Right forelimb (tissue), 1 donor: ENCODE measurements around the gene BTBD9.

Experiments used
- DNase-seq: peaks from one replicate; pipeline ENCODE4 v3.0.0-alpha.2; 2018

Gene BTBD9

GRCh38 chr6:38187811-38188590 lies 451.7 kb downstream of the BTBD9 start:
- peak; percentile 40 for DNase-seq

GRCh38 chr6:38187325-38187724 lies 452.4 kb downstream of the BTBD9 start:
- DNase-seq: peak; percentile 36

GRCh38 chr6:38185752-38186151 lies 454.0 kb downstream of the BTBD9 start:
- DNase-seq: no peak

GRCh38 chr6:38185244-38185643 lies 454.5 kb downstream of the BTBD9 start:
- peak; percentile 10 for DNase-seq

- DNase-seq: no peak
Observed at GRCh38 chr6:38184585-38185080, 455.1 kb downstream of the BTBD9 start.

GRCh38 chr6:38183856-38184584 lies 455.7 kb downstream of the BTBD9 start:
- peak; percentile 22 for DNase-seq

- peak; percentile 19 for DNase-seq
Observed at GRCh38 chr6:38182426-38182825, 457.3 kb downstream of the BTBD9 start.

- DNase-seq: peak; percentile 17
Observed at GRCh38 chr6:38180586-38180985, 459.1 kb downstream of the BTBD9 start.

GRCh38 chr6:38179794-38180430 lies 459.8 kb downstream of the BTBD9 start:
- DNase-seq: peak; percentile 16

GRCh38 chr6:38179300-38179699 lies 460.4 kb downstream of the BTBD9 start:
- DNase-seq: peak; percentile 30

- peak; percentile 19 for DNase-seq
Observed at GRCh38 chr6:38178584-38178886, 461.2 kb downstream of the BTBD9 start.

- peak; percentile 19 for DNase-seq
Observed at GRCh38 chr6:38177882-38178583, 461.7 kb downstream of the BTBD9 start.

- DNase-seq: no peak
Observed at GRCh38 chr6:38176797-38177751, 462.7 kb downstream of the BTBD9 start.

- DNase-seq: no peak
Observed at GRCh38 chr6:38175786-38176185, 463.9 kb downstream of the BTBD9 start.

- DNase-seq: no peak
Observed at GRCh38 chr6:38174806-38175495, 464.8 kb downstream of the BTBD9 start.

- DNase-seq: no peak
Observed at GRCh38 chr6:38174315-38174714, 465.4 kb downstream of the BTBD9 start.

GRCh38 chr6:38173909-38174308 lies 465.8 kb downstream of the BTBD9 start:
- no peak for DNase-seq

- DNase-seq: no peak
Observed at GRCh38 chr6:38172739-38173410, 466.9 kb downstream of the BTBD9 start.

GRCh38 chr6:38171997-38172738 lies 467.6 kb downstream of the BTBD9 start:
- DNase-seq: no peak
